SHP77 treated with DMSO at 0.1 percent for 48 hours (cell line): Measurements from ENCODE around the gene LYSMD2.
"Not testable (repeated sequence)": the region's sequence is repeated elsewhere in the genome, so short reads cannot be mapped to it uniquely, and the experiment has no call there.

Experiments
- DNase-seq: peaks from one replicate; lab custom pipeline; 2025; lab: John Stamatoyannopoulos, UW

The LYSMD2 gene

GRCh38 chr15:51737522-51738305 lies at the start of gene LYSMD2:
LYSMD2 (minus strand) TSS chr15:51737655; CDS start chr15:51737622, 33 bp downstream.
- peak; percentile 31 for DNase-seq

DNA sequence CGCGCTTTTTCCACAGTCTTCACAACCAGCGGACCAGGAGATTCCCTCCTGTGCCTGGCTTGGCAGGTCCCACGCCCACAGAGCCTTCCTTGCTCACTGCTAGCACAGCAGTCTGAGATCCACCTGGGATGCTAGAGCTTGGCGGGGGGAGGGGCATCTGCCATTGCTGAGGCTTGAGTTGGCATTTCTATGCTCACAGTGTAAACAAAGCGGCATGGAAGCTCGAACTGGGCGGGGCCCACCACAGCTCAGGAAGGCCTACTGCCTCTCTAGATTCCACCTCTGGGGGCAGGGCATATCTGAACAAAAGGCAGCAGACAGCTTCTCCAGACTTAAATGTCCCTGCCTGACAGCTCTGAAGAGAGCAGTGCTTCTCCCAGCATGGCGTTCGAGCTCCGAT lies 49.7 kb upstream of the LYSMD2 start:
- not testable (repeated sequence) for DNase-seq

GRCh38 chr15:51783967-51784366 lies 46.5 kb upstream of the LYSMD2 start:
- DNase-seq, result no peak

GRCh38 chr15:51782357-51782896 lies 45.0 kb upstream of the LYSMD2 start:
- peak; percentile 8 for DNase-seq

DNA sequence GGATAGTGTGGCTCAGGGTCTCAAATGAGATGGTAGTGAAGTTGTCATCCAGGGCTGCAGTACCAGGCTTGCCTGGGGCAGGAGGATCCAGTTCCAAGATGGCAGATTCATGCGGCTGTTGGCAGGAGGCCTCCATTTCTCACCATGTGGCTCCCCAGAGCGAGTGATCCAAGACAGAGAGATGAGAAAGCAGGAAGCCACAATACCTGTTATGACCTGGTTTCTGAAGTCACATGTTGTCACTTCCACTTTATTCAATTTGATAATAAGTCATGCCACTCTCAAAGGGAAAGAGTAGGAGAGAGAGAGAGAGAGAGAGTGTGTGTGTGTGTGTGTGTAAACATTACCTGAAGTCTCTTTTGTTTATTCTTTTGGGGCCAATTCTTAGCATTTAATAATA lies 44.1 kb upstream of the LYSMD2 start:
- no peak for DNase-seq

DNA sequence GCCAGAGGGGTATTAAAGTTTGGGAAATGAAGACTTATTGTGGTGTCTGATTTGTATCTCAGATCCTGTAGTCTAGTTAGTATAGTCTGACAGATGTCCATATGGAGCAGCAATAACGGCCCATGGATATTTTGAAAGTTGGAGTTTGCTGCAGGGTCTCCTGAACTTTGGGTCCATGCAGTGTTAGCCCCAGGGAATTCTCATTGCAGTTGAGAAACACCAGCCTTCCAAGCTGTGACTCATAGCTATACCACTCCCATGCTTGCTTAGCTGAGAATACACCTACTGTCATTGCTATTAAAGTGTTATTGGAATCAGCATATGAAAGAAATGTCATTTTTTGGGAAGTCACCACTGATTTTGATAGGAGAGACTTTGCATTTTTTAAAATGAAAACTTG lies 43.2 kb upstream of the LYSMD2 start:
- no peak for DNase-seq

DNA sequence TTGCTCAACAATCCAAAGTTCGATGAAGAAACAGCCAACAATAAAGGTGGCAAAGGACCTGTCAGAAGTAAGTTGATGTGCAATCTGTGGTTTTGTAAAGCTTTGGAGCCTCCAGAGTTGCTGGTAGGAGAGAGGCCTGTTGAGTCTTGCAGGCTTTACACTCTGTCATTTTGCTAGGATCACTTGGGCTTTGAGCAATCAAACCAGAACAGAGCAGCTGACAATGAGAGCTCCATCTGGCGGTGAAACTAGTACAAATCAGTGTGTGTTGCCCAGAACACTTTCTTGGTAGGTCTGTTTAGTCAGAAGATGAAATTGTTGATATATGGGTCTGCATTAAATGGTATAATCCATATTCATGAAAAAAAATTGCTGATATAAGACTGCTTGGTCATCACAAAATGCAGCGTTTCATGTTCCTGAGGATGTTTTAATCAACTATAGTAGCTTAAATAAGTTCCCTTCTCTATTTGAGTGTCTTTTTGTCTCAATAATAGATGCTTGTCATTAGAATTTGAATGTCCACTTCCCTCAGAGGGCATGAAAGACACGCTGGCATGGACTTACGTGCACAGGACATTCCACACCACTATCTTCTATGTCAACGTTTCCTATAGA lies 39.6 kb upstream of the LYSMD2 start:
- DNase-seq, result peak; percentile 20

- peak; percentile 15 for DNase-seq
These were observed 38.7 kb upstream of the LYSMD2 start for GRCh38 chr15:51775967-51776816.

DNA sequence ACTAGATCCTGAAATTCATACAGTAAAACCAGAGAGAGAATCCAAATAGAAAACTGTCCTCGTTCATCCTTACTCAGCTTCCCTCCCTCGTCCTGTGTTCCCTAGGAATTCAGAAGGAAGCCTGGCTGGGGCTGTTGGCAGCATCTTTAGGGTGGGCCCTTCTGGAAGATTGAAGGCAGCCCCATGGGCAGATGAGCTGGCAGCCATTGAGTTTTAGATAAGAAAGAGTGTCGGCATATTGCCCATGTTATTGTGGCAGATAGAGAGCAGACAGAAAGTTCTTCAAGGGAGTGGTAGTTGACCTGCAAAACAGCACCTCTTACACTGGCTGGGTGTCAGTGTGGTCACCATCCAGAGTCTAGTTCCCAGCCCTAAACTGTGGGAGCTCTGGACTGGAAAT lies 37.5 kb upstream of the LYSMD2 start:
- DNase-seq, result no peak

DNA sequence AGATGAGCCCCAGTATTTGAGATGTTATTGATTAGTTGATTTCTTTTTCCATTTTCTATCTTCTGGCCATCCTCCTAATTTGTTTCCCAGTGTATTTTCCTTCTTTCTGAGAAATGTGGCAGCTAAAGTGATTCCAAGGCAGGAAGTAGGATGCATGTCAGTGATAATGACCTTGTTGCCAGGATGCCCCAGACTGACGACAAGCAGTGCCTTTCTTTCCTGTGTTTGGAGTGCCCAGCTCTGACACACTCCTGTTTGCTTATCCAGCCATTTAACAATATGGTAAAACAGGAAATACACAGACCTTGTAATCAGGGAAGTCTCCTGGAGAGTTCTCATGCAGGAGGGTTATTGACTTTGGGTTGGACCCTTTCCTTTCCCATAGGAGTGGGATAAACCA lies 34.3 kb upstream of the LYSMD2 start:
- no peak for DNase-seq

DNA sequence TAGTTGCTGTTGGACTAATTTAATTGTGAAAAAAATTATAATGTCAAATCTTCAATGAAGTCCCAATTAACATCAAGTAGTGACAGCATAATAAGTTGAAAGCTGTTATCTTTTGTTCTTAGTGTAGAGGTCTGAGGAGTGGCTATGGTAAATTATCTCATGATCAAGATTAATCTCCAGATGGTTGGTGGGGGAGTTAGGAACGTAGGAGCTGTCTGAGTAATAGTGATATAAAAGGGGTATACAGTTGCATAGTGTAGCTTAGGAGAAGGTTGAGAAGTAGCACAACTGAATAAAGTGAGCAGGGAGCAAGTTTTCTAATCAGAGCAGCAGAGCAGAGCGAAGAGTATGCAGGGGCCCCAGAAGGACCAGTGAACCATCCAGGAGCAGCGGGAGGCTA lies 33.4 kb upstream of the LYSMD2 start:
- no peak for DNase-seq

- DNase-seq, result no peak
These were observed 30.6 kb upstream of the LYSMD2 start for GRCh38 chr15:51768018-51768417.

- DNase-seq, result no peak
These were observed 28.9 kb upstream of the LYSMD2 start for GRCh38 chr15:51766341-51766740.

DNA sequence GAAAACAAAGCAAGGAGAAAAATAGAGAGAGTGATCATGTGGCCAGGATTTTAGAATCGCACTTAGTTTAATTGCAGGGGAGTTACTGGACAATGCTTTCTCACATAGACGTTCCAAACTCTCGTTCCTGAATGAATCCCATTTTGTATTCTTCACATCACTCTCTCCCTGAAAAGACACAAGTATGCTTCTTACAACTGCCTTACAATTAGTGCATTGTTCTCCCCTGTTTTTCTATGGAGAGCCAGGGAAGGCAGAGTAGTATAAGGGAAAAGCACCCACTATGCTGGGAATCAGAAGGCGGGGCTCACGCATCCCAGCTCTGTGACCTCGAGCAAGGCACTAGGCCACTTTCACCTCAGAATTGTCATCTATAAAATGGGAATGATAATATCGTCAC lies 28.3 kb upstream of the LYSMD2 start:
- no peak for DNase-seq

GRCh38 chr15:51760805-51761204 lies 23.4 kb upstream of the LYSMD2 start:
- no peak for DNase-seq

DNA sequence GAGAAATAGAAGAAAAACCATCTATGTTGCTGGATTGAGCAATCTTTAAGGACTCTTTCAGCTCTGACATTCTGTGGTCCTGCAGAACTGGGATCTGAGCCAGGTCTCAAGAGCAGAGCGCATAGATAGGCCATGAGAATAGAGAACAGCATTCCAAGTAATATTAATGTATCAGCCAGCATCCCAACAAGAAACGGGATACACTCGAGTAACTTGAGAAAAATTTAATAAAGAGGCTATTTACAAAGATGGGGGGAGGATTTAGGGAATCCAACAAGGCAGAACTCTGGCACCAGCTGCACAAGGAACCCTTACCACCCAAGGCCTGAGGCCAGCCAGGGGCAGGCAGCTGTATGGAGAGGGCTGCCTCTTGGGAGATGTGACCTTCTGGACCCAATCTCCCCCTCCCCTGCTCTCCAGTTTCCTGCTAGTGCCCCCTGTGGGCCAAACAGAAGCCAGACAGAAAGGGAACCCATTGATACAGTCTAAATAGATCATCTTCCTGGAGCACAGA lies 22.2 kb upstream of the LYSMD2 start:
- DNase-seq, result no peak

GRCh38 chr15:51758645-51759044 lies 21.2 kb upstream of the LYSMD2 start:
- DNase-seq, result no peak

DNA sequence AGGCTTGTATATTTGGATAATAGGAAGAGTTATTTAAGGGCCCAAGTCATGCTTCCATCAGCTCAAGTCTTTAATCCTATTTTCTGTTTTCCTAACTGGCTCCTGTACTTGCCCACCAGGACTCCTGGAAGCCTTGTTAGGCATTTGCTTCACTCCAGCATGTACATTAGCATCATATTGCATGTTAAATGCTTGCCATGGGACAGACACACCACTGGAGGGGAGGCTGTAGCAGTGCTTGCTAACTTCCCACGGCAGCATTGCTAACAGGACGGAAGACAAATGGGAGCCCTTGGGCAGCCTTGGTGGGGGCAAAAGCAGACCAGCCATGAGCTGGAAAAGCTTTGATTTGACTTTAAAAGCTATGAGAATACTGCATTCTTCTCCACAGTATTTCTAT lies 20.0 kb upstream of the LYSMD2 start:
- DNase-seq, result no peak

DNA sequence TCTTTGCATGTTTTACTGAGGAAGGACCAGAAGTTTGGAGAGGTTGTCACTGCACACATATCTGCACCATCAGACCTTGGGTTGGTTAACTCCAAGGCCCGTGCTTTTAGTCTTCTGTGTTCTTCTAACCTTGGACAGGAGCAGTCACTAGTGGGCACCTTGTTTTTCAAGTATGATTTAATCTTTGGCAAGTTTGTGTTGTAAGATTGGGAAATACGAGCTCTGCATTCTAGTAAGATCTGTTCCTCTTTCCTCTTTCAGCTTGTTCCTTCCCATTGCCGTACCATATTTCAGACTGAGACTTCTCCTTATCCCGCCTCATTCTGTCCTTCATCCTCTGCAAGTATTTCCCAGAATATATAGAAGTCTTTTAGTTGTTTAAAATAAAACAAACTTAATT lies 19.0 kb upstream of the LYSMD2 start:
- DNase-seq, result no peak

GRCh38 chr15:51755790-51756189 lies 18.3 kb upstream of the LYSMD2 start:
- DNase-seq, result no peak

GRCh38 chr15:51754267-51754666 lies 16.8 kb upstream of the LYSMD2 start:
- DNase-seq, result no peak

- DNase-seq, result no peak
These were observed 15.4 kb upstream of the LYSMD2 start for GRCh38 chr15:51752888-51753287.
